Measurements from ENCODE around the gene GDPD5.
"Not testable (repeated sequence)": the region's sequence is repeated elsewhere in the genome, so short reads cannot be mapped to it uniquely, and the experiment has no call there.

Gene GDPD5

DNA sequence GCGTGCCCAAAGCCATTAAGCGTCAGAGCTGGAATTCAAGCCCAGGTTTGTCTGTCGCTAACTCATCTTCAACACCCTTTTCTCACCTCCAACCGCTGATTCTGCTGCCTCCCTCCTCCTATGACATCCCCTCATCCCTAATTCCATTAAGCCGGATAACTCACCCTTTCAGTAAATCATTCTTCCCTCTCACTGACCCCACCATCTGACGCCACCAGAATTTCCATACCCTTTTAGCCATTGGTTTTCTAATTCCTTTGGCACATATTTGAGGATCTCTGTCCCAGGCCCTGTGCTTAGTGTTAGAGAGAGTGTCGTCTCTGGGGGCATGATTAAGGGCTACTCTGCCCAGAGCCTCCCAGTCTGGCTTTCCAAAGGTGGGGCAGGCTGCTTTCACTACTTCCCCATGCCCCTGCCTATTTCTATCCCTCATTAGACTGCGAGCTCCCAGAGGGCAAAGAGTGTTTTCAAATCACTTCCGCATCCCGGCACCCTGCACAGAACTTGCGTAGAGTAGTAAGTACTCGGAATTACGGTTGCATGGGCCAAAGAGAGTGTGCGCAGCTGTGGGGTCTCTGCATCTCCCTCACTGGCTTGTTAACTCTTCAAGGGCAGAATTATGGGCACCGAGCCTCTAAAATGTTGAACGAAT lies 96.6 kb downstream of the GDPD5 start:
- no peak for DNase-seq (ENCODE audit: low read depth)

DNA sequence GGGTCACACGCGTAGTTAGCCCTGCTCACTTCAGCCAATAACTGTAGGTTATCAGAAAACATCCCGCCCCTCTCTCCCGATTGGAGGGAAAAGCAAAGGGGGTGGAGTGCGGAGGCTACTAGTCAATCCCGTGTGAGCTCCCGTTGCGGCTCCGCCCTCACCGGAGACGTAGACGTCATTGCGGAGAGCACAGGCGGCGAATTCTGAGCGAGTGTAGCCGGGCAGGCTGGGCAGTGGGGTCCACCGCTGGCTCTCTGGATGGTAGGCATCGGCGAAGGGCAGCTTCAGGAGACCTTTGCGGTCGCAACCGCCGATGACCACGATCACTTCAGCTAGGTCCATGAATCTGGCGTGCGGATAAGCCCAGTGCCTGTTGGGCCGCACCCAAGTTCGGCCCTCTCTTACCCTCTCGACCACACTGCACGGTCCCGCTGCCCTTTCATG lies 97.4 kb downstream of the GDPD5 start:
- DNase-seq (ENCODE audit: low read depth) = peak; percentile 41

DNA sequence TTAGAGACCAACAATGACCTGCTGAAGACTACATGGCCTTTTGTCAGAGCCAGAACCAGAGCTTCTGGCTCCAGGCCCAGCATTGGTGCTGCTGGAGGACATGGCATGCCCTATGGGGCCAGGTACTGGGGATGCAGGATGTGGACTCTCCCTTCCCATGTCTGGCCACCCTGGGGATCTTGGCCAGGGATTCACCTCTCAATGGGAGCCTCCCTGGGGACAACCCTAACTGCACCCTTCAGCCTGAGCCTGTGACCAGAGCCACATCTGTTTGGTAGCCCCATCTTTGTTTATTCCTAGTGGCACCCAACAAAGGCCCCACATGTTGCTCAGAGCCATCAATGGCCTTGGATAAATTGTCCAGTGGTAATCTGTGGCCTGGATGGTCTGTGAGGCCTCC lies 98.6 kb downstream of the GDPD5 start:
- DNase-seq (ENCODE audit: low read depth) = no peak

DNA sequence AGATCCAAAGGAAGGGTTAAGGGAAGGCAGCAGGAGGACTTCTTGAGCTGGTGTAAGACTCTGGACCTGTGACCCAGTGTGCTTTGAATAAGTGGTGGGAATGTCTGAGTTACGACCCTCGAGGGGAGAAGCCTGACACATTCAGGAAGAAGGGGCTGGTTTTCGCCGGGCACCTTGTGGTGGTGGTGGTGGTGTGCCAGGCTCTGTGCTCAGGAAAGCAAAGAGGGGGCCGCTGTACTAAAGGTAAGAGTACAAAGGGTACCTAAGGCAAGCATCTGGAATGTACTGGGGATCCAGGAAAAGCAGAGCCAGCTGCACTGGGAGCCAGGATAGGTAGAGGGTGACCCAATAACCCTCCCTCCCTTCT lies 99.0 kb downstream of the GDPD5 start:
- no peak for DNase-seq (ENCODE audit: low read depth)

DNA sequence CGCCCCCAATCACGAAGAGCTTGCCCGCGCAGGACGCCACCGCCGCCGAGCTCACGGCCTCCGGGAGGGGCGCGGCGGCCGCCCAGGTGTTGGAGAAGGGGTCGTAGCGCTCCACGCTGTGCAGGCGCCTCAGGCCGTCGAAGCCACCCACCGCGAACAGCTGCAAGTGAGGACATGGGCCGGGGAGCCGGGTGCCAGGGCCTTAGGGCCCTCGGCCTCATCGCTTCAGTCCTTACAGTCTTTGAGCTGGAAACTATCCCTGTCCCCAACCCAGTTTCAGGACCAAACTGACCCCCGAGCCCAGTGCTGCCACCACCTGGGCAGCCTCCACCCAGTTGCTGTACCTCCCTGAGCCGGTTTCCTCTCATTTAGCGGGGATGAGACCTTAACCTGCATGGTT lies 100.3 kb downstream of the GDPD5 start:
- no peak for DNase-seq (ENCODE audit: low read depth)

DNA sequence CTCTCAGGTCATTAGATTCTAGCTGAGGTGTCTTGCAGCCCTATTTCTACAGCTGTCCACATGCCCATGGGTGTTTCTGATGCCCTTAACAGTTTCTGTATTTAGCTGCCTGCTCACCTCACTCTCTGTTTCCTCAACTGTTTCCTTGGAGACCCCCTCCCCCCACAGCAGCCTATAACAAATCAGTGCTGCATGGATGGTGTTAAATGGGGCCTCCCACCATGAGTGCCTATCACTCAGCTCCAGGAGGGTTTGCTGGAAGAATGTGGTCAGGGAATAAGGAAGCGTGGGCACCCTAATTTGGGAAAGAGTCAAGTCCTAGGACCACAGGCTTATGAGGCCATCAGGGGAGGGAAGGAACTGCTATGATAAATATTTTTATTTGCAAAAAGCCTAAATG lies 101.3 kb downstream of the GDPD5 start:
- DNase-seq (ENCODE audit: low read depth) = no peak

DNA sequence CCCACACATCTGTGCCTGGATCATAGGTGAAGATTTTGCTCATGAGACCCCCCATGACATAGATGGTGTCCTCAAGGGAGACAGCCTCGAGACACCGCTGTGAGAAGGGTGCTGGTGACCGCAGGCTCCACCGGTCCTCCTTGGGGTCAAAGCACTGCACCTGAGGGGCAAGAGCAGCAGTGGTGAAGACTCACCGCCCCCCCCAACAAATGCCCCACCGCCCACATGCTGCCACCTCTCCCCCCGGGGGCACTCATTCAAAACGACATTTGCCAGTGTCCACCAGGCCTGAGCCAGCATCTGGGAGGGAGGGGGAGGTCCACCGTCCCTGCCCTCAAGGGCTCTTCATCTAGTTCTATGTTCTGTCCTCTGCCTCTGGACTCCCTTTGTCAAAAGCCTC lies 102.0 kb downstream of the GDPD5 start:
- DNase-seq (ENCODE audit: low read depth) = no peak

DNA sequence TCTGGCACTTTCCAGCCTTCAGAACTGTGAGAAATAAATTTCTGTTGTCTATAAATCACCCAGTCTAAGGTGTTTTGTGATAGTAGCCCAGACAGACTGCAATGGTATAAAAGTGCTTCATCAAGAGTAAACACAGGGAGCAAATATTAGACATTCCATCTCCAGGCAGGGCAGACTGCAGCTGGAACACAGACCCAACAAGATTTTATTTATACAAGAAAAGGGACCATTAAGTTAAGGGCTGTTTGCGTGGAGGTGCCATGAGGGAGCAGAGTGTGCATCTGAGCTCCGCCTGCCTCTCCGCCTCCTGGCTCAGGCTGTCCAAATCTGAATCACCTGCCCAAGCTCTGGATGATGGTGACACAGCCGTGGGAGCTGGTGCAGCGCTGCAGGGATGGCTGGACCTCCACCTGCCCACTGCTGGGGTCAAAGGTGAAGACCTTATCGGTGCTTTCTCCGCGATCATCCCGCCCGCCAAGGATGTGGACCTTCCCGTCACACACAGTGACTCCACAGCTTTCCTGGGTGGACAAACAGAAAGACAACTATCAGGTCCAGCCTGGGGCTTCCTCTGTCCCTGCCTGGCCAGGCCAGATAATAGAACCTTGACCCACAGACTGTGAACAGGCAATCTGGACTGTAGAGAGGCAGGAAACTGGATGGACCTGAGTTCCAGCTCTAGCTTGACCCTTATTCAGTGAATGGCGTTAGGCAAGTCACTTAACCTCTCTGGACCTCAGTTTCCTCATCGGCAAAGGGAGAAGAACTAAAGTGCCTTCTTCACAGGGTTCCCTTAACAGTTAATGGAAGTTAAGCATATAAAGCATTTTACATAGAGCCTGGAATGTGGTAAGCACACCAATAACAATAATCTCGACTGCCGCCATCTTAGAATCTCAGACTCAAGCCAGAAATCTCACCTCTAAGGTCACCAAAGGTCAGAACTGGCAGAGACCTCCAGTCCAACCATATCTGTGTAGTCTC lies 103.2 kb downstream of the GDPD5 start:
- no peak for DNase-seq (ENCODE audit: low read depth)

DNA sequence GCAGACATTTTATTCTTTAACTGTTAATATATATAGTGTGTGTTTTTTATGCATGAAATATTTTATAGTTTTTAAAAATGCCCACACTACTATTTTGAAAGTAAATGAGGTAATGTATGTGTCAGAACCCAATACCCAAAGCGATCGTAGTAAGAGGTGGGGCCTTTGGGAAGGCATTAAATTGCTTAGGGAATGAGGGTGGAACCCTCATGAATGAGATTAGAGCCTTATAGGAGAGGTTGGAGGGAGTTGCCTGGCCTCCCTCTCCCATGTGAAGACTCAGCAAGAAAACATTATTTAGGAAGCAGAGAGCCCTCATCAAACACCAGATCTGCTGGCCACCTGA lies 103.9 kb downstream of the GDPD5 start:
- no peak for DNase-seq (ENCODE audit: low read depth)

DNA sequence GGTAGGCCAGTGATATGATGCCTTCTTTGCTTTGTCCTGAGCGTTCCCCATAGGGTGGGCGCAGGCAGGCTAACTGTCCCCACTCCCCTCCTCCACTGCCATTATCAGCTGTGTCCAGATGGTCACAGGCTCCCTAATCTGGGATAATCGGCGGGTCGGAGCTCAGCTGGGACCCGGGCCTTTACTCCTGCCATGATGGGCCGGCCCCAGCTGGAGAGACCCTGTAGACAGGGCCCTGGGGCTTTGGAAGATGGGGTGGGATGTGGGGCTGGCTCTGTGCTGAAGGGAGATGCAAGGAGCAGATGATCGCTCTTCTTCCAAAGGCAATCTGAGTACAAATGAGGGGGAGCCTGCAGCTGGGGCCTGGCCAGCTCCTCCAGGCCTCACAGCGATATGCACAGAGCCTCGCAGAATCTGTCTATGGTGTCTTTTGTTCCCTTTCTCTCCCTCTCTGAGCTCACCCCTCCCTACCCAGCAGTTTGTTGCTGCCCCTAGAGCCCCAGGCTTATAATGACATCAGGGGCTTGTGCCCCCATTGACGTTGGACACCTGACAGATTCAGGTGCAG lies 104.6 kb downstream of the GDPD5 start:
- DNase-seq (ENCODE audit: low read depth) = no peak

DNA sequence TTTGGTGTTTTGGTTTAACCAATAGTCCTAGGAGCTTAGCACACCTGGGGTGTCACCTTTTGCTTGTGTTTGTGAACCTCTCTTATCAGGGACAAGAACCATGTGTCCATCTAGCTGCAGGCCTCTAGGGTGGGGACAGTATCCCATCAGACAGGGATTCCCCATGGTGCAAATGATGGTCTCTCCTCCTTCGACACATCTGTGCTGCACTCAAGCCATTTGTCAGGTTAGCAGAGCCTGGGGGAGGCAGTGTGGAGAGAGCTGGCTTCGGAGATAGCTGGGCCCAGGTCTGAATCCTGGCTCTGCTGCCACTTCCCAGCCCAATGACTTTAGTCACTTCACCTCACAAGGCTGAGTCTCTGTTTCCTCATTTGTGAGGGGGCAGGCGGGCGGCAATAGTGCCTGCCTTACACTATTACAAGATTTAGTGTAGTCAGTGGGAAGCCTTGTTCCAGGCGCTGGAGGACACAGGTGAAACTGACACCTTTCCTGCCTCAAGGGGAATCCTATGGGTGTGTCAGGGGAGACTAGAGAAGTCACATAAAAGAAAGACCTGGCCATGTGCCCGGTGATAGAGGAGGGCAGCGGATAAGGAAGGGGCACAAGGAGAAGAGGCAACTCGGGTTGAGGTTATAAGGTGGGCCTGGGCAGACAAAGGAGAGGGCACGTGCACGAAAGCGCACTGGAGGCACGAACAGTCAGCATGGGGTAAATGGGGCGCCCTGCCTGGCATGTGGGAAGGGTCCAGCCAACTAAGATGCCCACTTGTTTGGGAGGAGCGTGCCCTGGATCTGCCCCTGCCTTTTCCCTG lies 105.3 kb downstream of the GDPD5 start:
- no peak for DNase-seq (ENCODE audit: low read depth)

DNA sequence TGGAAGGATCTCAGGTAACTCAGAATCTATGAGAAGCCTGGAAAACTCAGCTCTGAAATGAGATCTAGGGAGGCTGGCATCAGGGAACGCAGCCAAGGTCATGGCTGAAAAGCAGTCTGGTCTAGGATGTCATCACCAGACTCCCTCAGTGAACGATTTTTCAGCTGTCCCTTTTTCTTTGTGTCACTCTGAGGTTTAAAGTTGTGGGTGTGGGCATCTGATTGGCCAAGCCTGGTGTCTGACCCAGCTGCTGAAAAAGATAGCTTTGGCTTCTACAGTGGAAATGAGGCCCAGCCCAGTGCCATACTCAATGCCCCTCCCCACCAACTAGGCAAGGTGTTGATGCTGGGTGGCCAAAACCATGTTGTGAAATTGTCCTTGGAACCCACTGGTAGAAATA lies 111.9 kb downstream of the GDPD5 start:
- no peak for DNase-seq (ENCODE audit: low read depth)

DNA sequence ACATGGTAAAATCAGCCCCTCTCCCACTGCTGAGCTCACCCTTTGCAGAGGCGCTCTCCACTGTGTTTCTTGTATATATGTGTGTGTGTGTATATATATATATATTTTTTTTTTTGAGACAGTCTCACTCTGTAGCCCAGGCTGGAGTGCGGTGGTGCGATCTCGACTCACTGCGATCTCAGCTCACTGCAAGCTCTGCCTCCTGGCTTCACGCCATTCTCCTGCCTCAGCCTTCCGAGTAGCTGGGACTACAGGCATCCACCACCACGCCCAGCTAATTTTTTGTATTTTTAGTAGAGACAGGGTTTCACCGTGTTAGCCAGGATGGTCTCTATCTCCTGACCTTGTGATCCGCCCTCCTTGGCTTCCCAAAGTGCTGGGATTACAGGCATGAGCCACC lies 112.6 kb downstream of the GDPD5 start:
- DNase-seq (ENCODE audit: low read depth) = not testable (repeated sequence)

DNA sequence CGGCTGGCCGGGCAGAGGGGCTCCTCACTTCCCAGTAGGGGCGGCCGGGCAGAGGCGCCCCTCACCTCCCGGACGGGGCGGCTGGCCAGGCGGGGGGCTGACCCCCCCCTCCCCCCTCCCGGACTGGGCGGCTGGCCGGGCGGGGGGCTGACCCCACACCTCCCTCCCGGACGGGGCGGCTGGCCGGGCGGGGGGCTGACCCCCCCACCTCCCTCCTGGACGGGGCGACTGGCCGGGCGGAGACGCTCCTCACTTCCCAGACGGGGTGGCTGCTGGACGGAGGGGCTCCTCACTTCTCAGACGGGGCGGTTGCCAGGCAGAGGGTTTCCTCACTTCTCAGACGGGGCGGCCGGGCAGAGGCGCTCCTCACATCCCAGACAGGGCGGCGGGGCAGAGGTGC lies 115.8 kb downstream of the GDPD5 start:
- DNase-seq (ENCODE audit: low read depth) = not testable (repeated sequence)

DNA sequence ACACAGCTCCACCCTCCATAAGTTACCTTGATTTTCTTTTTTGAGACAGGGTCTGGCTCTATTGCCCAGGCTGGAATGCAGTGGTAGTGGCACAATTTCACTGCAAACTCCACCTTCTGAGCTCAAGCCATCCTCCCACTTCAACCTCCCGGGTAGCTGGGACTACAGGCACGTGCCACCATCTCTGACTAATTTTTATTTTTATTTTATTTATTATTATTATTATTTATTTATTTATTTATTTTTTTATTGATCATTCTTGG lies 116.9 kb downstream of the GDPD5 start:
- DNase-seq (ENCODE audit: low read depth) = no peak

DNA sequence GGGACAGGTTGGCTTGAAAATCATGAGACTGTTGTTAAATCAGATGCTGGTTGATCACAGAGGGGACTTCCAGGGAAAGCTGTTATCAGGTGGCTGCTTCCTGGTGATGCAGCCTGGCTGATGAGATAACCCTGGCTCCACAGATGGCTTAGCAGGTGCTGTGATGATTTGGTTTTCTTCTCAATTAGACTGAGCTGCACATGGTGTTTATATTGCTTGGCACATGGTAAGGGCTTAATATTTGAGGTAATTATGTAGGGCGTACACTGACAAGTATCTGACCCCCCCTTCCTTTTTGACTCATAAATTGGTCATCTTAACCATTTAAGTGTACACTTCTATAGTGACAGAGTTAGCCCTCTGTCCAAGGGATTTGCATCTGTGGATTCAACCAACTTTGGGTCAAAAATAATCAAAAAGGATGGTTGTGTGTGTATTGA lies 119.4 kb downstream of the GDPD5 start:
- DNase-seq (ENCODE audit: low read depth) = no peak

DNA sequence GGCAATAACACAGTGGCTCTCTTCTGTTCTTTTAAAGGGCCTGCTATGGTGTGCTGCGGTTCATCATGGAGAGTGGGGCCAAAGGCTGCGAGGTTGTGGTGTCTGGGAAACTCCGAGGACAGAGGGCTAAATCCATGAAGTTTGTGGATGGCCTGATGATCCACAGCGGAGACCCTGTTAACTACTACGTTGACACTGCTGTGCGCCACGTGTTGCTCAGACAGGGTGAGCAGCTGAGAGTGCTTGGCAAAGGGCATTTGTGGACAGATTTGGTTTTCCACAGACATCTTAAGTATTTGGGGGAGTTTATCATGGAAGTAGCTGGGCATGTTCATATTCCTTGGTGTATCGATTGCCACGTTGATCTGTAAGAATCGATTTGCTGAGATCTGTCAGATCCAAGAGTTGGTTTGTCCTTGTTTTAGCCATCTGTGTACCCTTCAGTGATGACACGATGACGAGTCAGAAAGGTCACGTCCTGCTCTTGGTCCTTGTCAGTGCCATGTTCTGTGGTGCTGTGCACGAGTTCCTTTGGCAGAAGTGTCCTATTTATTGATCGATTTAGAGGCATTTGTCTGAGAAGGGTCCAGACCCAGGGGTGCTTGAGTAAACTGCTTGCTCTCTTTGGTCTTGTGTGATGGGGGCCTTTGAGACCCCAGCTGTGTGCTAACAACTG lies 121.6 kb downstream of the GDPD5 start:
- DNase-seq (ENCODE audit: low read depth) = no peak

DNA sequence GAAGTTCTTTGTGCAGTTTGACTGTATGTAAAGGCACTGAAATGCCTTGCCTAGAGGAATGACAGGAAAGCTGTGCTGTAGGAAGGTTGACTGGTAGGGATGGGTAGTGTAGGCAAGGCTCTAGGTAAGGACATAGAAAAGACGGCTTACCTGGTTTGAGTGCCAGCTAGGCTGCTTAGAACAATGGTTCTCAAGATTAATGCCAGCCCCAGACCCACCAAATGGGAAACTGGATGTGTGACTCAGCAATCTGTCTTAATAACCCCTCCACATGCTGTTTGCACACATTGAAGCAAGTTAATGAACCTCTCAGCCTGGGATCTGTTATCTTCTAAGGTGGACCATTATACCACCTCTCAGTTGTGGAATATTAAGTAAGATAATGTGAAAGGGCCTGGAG lies 122.7 kb downstream of the GDPD5 start:
- no peak for DNase-seq (ENCODE audit: low read depth)

DNA sequence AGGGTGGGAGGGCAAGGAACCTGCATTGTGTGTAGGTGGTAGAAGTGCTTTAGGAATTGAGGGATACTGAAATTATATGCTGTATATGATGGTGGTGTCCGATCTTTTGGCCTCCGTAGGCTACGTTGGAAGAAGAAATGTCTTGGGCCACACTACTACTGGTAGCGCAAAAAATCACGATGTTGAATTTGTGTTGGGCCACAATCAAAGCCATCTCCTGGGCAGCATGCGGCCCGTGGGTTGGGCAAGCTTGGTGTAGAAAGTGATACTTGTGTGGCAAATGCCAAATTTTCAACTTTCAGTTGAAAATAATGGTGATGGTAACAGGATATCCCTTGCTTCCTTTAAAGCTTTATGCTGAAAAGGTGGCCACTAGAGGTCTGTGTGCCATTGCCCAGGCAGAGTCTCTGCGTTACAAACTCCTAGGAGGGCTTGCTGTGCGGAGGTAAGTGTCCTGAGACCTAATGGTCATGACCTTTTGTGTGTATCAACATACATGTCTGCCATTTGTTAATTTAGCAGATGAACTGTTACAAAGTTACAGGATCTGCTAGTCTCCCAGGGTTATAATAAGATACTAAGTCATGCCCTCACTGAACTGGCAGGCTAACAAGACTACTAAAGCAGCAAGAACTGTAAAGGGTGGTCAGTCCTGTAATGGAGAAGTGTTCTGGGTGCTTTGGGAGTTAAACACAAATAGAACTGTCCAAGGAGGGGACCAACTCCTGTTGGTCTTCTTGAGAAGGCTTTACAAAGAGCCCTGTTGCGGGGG lies 123.6 kb downstream of the GDPD5 start:
- DNase-seq (ENCODE audit: low read depth) = no peak

DNA sequence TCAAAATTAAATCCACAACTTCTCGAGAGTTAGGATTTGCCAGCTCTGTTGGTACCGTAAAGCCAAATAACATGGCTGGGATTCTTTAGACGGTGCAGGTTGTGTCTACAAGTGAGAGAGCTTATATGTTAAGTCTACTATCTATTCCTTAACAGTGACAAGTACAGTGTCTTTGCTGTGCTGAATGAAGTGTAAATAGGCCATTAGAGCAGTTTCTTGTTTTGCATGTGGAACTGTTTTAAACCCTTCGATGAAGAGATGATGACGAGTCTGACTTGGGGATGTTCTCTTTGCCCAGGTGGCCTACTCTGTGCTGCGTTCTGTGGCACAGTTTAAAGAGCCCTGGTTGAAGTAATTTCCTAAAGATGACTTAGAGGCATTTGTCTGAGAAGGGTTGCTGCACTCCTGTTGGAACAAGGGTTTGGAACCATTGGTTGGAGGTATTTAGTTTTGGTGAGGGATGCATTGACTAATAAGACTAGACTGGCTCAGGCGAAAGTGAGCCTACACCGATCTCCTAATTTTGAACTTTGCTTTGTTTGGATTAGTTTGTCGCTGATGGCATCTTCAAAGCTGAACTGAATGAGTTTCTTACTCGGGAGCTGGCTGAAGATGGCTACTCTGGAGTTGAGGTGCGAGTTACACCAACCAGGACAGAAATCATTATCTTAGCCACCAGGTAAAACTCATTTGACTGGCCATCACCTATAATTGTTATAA lies 125.4 kb downstream of the GDPD5 start:
- DNase-seq (ENCODE audit: low read depth) = no peak
